Neuronal stem cell (in vitro differentiated cells): ENCODE data around the gene ABCB4.

Experiments used
- DNase-seq: peaks from one replicate; pipeline ENCODE4 v3.0.0-alpha.2; 2013; ENCODE audit warnings: low spot score
- H2AFZ ChIP-seq: one replicate; pipeline ENCODE4 v1.6.1; 2013; ENCODE audit warnings: mild to moderate bottlenecking, low read length, inconsistent platforms
- H2AK5ac ChIP-seq: 2 replicates; pipeline ENCODE4 v1.6.1; 2013; ENCODE audit warnings: low read depth, mild to moderate bottlenecking, inconsistent platforms, low read length, moderate library complexity, mixed read lengths
- H2BK120ac ChIP-seq: 2 replicates; pipeline ENCODE4 v1.6.1; 2013; ENCODE audit warnings: low read depth, mild to moderate bottlenecking, inconsistent platforms, low read length, moderate library complexity, mixed read lengths
- H2BK12ac ChIP-seq: one replicate; pipeline ENCODE4 v1.6.1; 2013; ENCODE audit warnings: low read length, inconsistent platforms
- H2BK15ac ChIP-seq: 2 replicates; pipeline ENCODE4 v1.6.1; 2013; ENCODE audit warnings: mild to moderate bottlenecking, low read length, inconsistent platforms, mixed read lengths
- H2BK5ac ChIP-seq: one replicate; pipeline ENCODE4 v1.6.1; 2013; ENCODE audit warnings: inconsistent platforms, mild to moderate bottlenecking, low read length, moderate library complexity
- H3K14ac ChIP-seq: one replicate; pipeline ENCODE4 v1.6.1; 2013; ENCODE audit warnings: low read length, inconsistent platforms
- H3K18ac ChIP-seq: 2 replicates; pipeline ENCODE4 v1.6.1; 2013; ENCODE audit warnings: low read length, inconsistent platforms
- H3K23ac ChIP-seq: 2 replicates; pipeline ENCODE4 v1.6.1; 2013; ENCODE audit warnings: low read depth, mild to moderate bottlenecking, mixed read lengths, low read length, inconsistent platforms; ENCODE audit not compliant: poor library complexity
- H3K27ac ChIP-seq: replicated peaks from 3 replicates; pipeline ENCODE4 v1.5.1; 2013; ENCODE audit warnings: low read length, inconsistent platforms
- H3K27me3 ChIP-seq, 3 experiments: 2 replicates each; pipeline ENCODE4 v1.6.1; 2013; ENCODE audit warnings: low read length in 3 of 3, mild to moderate bottlenecking in 2 of 3, inconsistent platforms in 1 of 3, low read depth in 1 of 3, mixed read lengths in 1 of 3, moderate library complexity in 1 of 3; ENCODE audit not compliant: control insufficient read depth in 3 of 3, insufficient read depth in 3 of 3
- H3K36me3 ChIP-seq, 2 donors: replicated peaks in 1 of 2; 2 replicates each; pipeline ENCODE4 v1.6.1; 2013; ENCODE audit warnings: low read length in 2 of 2; ENCODE audit not compliant: control insufficient read depth in 2 of 2, insufficient read depth in 2 of 2
- H3K4ac ChIP-seq: 2 replicates; pipeline ENCODE4 v1.6.1; 2013; ENCODE audit warnings: inconsistent platforms, mild to moderate bottlenecking, low read length, moderate library complexity
- H3K4me1 ChIP-seq, 2 donors: 1 replicate in 1 of 2; 2 replicates in 1 of 2; pipeline ENCODE4 v1.6.1; 2013; ENCODE audit warnings: low read length in 2 of 2, low read depth in 1 of 2; ENCODE audit not compliant: control insufficient read depth in 2 of 2, insufficient read depth in 1 of 2
- H3K4me2 ChIP-seq: one replicate; pipeline ENCODE4 v1.6.1; 2013; ENCODE audit warnings: mild to moderate bottlenecking, low read length, inconsistent platforms; ENCODE audit not compliant: insufficient read depth, poor library complexity, severe bottlenecking
- H3K4me3 ChIP-seq, 2 donors: 2 replicates each; pipeline ENCODE4 v1.5.1; 2013; ENCODE audit warnings: low read length in 2 of 2, mild to moderate bottlenecking in 2 of 2, inconsistent platforms in 1 of 2, moderate library complexity in 1 of 2
- H3K79me1 ChIP-seq: one replicate; pipeline ENCODE4 v1.6.1; 2013; ENCODE audit warnings: low read depth, mild to moderate bottlenecking, inconsistent platforms, low read length, moderate library complexity
- H3K9ac ChIP-seq: one replicate; pipeline ENCODE4 v1.6.1; 2013; ENCODE audit warnings: mild to moderate bottlenecking, low read depth, low read length, inconsistent platforms; ENCODE audit not compliant: poor library complexity
- H3K9me3 ChIP-seq, 2 donors: replicated peaks in 1 of 2; 2 replicates each; pipeline versions ENCODE3 to v1.6.1; 2013; ENCODE audit warnings: low read length in 2 of 2, mild to moderate bottlenecking in 2 of 2, inconsistent platforms in 1 of 2, low read depth in 1 of 2, mixed read lengths in 1 of 2, moderate library complexity in 1 of 2; ENCODE audit not compliant: control insufficient read depth in 2 of 2, insufficient read depth in 1 of 2
- H4K8ac ChIP-seq: one replicate; pipeline ENCODE4 v1.6.1; 2013; ENCODE audit warnings: low read depth, mild to moderate bottlenecking, inconsistent platforms, low read length, moderate library complexity
- H4K91ac ChIP-seq: one replicate; pipeline ENCODE4 v1.6.1; 2013; ENCODE audit warnings: low read length, low read depth, mild to moderate bottlenecking, inconsistent platforms; ENCODE audit not compliant: poor library complexity
- WGBS, 2 donors: extraction: QIAGEN DNeasy Blood & Tissue Kit; methylation state at CpG; one replicate each; pipeline ENCODE4 v1.1.7; 2013; ENCODE audit warnings: missing lambda C conversion rate in 2 of 2, mixed read lengths in 1 of 2; ENCODE audit not compliant: insufficient read length in 2 of 2, insufficient replicate concordance in 1 of 2; ENCODE audit errors: extremely low coverage in 2 of 2; 5-methylcytosine and 5-hydroxymethylcytosine counted together

ABCB4 gene

GRCh38 chr7:87435546-87435945 lies 39.9 kb downstream of the ABCB4 start:
- DNase-seq = no peak
- Histone ChIP-seq H3K79me1 (no peaks in the 10 kb centered on the region), H3K27me3 (no peaks in the 10 kb centered on the region), H4K8ac (no peak overlapping the region), H3K18ac (no peak overlapping the region), H3K9ac (no peak overlapping the region), H2BK15ac (no peak overlapping the region), H2BK5ac (no peak overlapping the region), H3K4ac (no peak overlapping the region), H3K36me3 (no peaks in the 10 kb centered on the region), H2AFZ (no peak overlapping the region), H3K23ac (no peak overlapping the region), H3K4me1 (peaks cover 1 to 2% of the 10 kb centered on the region in 2 donors), H2AK5ac (no peak overlapping the region), H3K14ac (no peak overlapping the region), H4K91ac (no peak overlapping the region), H3K4me2 (no peak overlapping the region), H2BK12ac (no peak overlapping the region), H3K9me3 (peaks cover 0 to 3% of the 10 kb centered on the region in 2 donors), H3K27ac (no peak overlapping the region), H3K4me3 (no peak overlapping the region), H2BK120ac (no peak overlapping the region)

- no peak overlapping the region for H3K4me2 ChIP-seq
- H3K27me3 ChIP-seq = no peaks in the 10 kb centered on the region
- no peak overlapping the region for H4K8ac ChIP-seq
- no peak overlapping the region for H2AFZ ChIP-seq
- no peaks in the 10 kb centered on the region for H3K79me1 ChIP-seq
- no peak overlapping the region for H3K27ac ChIP-seq
- no peak overlapping the region for H2BK12ac ChIP-seq
- no CpG with 5 or more reads among the region's 2 CpGs for WGBS, 2 donors
- H3K36me3 ChIP-seq = no peaks in the 10 kb centered on the region
- H3K23ac ChIP-seq = no peak overlapping the region
- peaks cover 0 to 3% of the 10 kb centered on the region in 2 donors for H3K9me3 ChIP-seq
- no peak overlapping the region for H2AK5ac ChIP-seq
- no peak overlapping the region for H2BK15ac ChIP-seq
- H3K4ac ChIP-seq = no peak overlapping the region
- H3K4me1 ChIP-seq = no peaks in the 10 kb centered on the region
- no peak overlapping the region for H2BK120ac ChIP-seq
- no peak overlapping the region for H3K14ac ChIP-seq
- no peak overlapping the region for H2BK5ac ChIP-seq
- DNase-seq = no peak
- H3K9ac ChIP-seq = no peak overlapping the region
- no peak overlapping the region for H4K91ac ChIP-seq
- H3K4me3 ChIP-seq = no peak overlapping the region
- H3K18ac ChIP-seq = no peak overlapping the region
Observed at GRCh38 chr7:87432536-87432935, 42.9 kb downstream of the ABCB4 start.

GRCh38 chr7:87427288-87427687 lies 48.2 kb downstream of the ABCB4 start:
- WGBS, 2 donors = no CpG with 5 or more reads among the region's 3 CpGs
- H2AK5ac ChIP-seq = no peak overlapping the region
- no peak overlapping the region for H3K14ac ChIP-seq

GRCh38 chr7:87426160-87426559 lies 49.3 kb downstream of the ABCB4 start:
- no peak overlapping the region for H3K4ac ChIP-seq
- no peak overlapping the region for H3K23ac ChIP-seq
- no peak overlapping the region for H2BK5ac ChIP-seq
- no peak for DNase-seq
- H2BK12ac ChIP-seq = no peak overlapping the region
- H3K4me3 ChIP-seq = no peak overlapping the region
- no peak overlapping the region for H3K14ac ChIP-seq
- no peak overlapping the region for H3K27ac ChIP-seq
- H3K4me1 ChIP-seq = no peaks in the 10 kb centered on the region
- no peaks in the 10 kb centered on the region for H3K36me3 ChIP-seq
- no peaks in the 10 kb centered on the region for H3K79me1 ChIP-seq
- no peak overlapping the region for H2BK120ac ChIP-seq
- WGBS, 2 donors = no CpG with 5 or more reads among the region's 3 CpGs
- H4K91ac ChIP-seq = no peak overlapping the region
- no peak overlapping the region for H3K4me2 ChIP-seq
- no peaks in the 10 kb centered on the region for H3K9me3 ChIP-seq
- H2AFZ ChIP-seq = no peak overlapping the region
- H2BK15ac ChIP-seq = no peak overlapping the region
- no peak overlapping the region for H3K9ac ChIP-seq
- no peak overlapping the region for H2AK5ac ChIP-seq
- H3K18ac ChIP-seq = no peak overlapping the region
- no peak overlapping the region for H4K8ac ChIP-seq
- H3K27me3 ChIP-seq = no peaks in the 10 kb centered on the region

More at GRCh38 chr7:87427288-87427687, 48.2 kb downstream of the ABCB4 start:
- H2BK12ac ChIP-seq = no peak overlapping the region
- H4K8ac ChIP-seq = no peak overlapping the region
- no peak overlapping the region for H2BK120ac ChIP-seq
- no peak for DNase-seq
- no peaks in the 10 kb centered on the region for H3K4me1 ChIP-seq
- no peaks in the 10 kb centered on the region for H3K36me3 ChIP-seq
- H3K27ac ChIP-seq = no peak overlapping the region
- no peak overlapping the region for H3K9ac ChIP-seq
- H2BK15ac ChIP-seq = no peak overlapping the region
- H3K27me3 ChIP-seq = no peaks in the 10 kb centered on the region
- no peak overlapping the region for H3K4me2 ChIP-seq
- H2BK5ac ChIP-seq = no peak overlapping the region
- H3K4ac ChIP-seq = no peak overlapping the region
- H2AFZ ChIP-seq = no peak overlapping the region
- no peaks in the 10 kb centered on the region for H3K79me1 ChIP-seq
- no peak overlapping the region for H4K91ac ChIP-seq
- H3K23ac ChIP-seq = no peak overlapping the region
- no peak overlapping the region for H3K18ac ChIP-seq
- H3K4me3 ChIP-seq = no peak overlapping the region
- H3K9me3 ChIP-seq = no peaks in the 10 kb centered on the region
